ENCODE results near the gene PIEZO1. TPM values are rescaled to one million over a fixed set of nuclear protein-coding genes. Genes with fewer than 3 reads are reported as not detected.

The PIEZO1 gene
- total and polyA plus RNA-seq, 2 experiments from 2014 or later = 30.4 to 70.1 TPM

DNA sequence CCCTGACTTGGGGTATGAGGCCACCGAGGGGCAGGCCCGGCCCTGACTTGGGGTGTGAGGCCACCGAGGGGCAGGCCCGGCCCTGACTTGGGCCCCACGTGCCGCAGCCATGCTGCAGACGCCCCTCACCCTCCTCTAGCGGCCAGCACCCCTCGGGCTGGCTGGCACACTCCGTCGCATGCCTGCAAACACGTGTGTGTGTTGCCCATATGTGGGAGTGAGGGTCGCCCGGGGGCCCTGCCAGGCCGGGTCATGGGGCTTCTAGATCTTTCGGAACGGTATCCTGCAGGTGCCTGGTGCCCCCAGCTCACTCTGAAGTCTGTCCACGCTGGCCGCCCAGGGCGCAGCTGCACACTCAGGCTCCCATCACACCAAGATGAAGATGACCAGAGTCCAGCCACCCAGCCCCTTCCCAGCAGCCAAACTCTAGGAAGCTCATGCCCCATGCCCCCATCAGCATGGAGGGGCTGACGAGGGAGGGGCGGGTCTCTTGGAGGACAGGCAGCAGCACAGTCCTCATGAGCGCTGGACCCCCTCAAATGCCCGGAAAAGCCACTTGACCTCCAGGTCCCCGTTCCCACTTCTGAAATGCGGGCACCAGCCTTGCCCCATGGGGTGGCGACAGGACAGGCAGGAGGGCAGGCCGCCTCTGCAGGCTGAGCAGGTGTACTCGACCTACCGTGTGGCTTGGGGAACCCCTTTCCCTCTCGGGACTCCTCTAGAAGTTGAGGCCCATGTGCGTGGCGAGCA, 44.9 kb downstream of the PIEZO1 start:
- no peaks in the 10 kb centered on the region for H4K20me1 ChIP-seq (replicated peaks; ENCODE audit: insufficient read depth)
- no peak overlapping the region for H3K4me2 ChIP-seq
- no peak overlapping the region for H3K4me3 Mint-ChIP-seq
- no peaks in the 10 kb centered on the region for H3F3A ChIP-seq (replicated peaks; ENCODE audit: low read depth)
- H3K27me3 Mint-ChIP-seq (ENCODE audit: insufficient read depth, low read depth, poor library complexity) = peaks cover 7% of the 10 kb centered on the region
- H3K9me3 Mint-ChIP-seq = no peaks in the 10 kb centered on the region
- no peak overlapping the region for H2AFZ ChIP-seq
- H3K27me3 ChIP-seq (ENCODE audit: insufficient read depth) = no peaks in the 10 kb centered on the region
- H3K9me2 ChIP-seq (ENCODE audit: insufficient read depth) = no peaks in the 10 kb centered on the region
- no peak for TF ChIP-seq STAT1 (IDR thresholded peaks at IDR 0.05; ENCODE audit: unreplicated experiment)
- TF ChIP-seq ZNF114 (CRISPR knock-in tag; IDR thresholded peaks at IDR 0.05) = no peak
- no peak for TF ChIP-seq NANOG (IDR thresholded peaks at IDR 0.05; ENCODE audit: borderline replicate concordance)
- TF ChIP-seq, protein P1, sequence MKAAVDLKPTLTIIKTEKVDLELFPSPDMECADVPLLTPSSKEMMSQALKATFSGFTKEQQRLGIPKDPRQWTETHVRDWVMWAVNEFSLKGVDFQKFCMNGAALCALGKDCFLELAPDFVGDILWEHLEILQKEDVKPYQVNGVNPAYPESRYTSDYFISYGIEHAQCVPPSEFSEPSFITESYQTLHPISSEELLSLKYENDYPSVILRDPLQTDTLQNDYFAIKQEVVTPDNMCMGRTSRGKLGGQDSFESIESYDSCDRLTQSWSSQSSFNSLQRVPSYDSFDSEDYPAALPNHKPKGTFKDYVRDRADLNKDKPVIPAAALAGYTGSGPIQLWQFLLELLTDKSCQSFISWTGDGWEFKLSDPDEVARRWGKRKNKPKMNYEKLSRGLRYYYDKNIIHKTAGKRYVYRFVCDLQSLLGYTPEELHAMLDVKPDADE (IDR thresholded peaks at IDR 0.05) = no peak
- no peak for TF ChIP-seq EZH2 (IDR thresholded peaks at IDR 0.05; ENCODE audit: low read depth, unreplicated experiment)
- no peak for TF ChIP-seq ZNF331 (CRISPR knock-in tag; IDR thresholded peaks at IDR 0.05; ENCODE audit: low read depth)
- TF ChIP-seq JUNB (IDR thresholded peaks at IDR 0.05; ENCODE audit: unreplicated experiment) = no peak
- no peak for TF ChIP-seq CREB1 (CRISPR knock-in tag; IDR thresholded peaks at IDR 0.05; ENCODE audit: low read depth)
- TF ChIP-seq, protein P2, sequence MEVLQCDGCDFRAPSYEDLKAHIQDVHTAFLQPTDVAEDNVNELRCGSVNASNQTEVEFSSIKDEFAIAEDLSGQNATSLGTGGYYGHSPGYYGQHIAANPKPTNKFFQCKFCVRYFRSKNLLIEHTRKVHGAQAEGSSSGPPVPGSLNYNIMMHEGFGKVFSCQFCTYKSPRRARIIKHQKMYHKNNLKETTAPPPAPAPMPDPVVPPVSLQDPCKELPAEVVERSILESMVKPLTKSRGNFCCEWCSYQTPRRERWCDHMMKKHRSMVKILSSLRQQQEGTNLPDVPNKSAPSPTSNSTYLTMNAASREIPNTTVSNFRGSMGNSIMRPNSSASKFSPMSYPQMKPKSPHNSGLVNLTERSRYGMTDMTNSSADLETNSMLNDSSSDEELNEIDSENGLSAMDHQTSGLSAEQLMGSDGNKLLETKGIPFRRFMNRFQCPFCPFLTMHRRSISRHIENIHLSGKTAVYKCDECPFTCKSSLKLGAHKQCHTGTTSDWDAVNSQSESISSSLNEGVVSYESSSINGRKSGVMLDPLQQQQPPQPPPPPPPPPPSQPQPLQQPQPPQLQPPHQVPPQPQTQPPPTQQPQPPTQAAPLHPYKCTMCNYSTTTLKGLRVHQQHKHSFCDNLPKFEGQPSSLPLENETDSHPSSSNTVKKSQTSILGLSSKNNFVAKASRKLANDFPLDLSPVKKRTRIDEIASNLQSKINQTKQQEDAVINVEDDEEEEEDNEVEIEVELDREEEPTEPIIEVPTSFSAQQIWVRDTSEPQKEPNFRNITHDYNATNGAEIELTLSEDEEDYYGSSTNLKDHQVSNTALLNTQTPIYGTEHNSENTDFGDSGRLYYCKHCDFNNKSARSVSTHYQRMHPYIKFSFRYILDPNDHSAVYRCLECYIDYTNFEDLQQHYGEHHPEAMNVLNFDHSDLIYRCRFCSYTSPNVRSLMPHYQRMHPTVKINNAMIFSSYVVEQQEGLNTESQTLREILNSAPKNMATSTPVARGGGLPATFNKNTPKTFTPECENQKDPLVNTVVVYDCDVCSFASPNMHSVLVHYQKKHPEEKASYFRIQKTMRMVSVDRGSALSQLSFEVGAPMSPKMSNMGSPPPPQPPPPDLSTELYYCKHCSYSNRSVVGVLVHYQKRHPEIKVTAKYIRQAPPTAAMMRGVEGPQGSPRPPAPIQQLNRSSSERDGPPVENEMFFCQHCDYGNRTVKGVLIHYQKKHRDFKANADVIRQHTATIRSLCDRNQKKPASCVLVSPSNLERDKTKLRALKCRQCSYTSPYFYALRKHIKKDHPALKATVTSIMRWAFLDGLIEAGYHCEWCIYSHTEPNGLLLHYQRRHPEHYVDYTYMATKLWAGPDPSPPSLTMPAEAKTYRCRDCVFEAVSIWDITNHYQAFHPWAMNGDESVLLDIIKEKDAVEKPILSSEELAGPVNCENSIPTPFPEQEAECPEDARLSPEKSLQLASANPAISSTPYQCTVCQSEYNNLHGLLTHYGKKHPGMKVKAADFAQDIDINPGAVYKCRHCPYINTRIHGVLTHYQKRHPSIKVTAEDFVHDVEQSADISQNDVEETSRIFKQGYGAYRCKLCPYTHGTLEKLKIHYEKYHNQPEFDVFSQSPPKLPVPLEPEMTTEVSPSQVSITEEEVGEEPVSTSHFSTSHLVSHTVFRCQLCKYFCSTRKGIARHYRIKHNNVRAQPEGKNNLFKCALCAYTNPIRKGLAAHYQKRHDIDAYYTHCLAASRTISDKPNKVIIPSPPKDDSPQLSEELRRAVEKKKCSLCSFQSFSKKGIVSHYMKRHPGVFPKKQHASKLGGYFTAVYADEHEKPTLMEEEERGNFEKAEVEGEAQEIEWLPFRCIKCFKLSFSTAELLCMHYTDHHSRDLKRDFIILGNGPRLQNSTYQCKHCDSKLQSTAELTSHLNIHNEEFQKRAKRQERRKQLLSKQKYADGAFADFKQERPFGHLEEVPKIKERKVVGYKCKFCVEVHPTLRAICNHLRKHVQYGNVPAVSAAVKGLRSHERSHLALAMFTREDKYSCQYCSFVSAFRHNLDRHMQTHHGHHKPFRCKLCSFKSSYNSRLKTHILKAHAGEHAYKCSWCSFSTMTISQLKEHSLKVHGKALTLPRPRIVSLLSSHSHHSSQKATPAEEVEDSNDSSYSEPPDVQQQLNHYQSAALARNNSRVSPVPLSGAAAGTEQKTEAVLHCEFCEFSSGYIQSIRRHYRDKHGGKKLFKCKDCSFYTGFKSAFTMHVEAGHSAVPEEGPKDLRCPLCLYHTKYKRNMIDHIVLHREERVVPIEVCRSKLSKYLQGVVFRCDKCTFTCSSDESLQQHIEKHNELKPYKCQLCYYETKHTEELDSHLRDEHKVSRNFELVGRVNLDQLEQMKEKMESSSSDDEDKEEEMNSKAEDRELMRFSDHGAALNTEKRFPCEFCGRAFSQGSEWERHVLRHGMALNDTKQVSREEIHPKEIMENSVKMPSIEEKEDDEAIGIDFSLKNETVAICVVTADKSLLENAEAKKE (CRISPR knock-in tag; IDR thresholded peaks at IDR 0.05) = no peak
- TF ChIP-seq, protein P3, sequence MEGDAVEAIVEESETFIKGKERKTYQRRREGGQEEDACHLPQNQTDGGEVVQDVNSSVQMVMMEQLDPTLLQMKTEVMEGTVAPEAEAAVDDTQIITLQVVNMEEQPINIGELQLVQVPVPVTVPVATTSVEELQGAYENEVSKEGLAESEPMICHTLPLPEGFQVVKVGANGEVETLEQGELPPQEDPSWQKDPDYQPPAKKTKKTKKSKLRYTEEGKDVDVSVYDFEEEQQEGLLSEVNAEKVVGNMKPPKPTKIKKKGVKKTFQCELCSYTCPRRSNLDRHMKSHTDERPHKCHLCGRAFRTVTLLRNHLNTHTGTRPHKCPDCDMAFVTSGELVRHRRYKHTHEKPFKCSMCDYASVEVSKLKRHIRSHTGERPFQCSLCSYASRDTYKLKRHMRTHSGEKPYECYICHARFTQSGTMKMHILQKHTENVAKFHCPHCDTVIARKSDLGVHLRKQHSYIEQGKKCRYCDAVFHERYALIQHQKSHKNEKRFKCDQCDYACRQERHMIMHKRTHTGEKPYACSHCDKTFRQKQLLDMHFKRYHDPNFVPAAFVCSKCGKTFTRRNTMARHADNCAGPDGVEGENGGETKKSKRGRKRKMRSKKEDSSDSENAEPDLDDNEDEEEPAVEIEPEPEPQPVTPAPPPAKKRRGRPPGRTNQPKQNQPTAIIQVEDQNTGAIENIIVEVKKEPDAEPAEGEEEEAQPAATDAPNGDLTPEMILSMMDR (conservative IDR thresholded peaks at IDR 0.05; ENCODE audit: low read depth in 2 of 2) = no peak
- TF ChIP-seq POLR2AphosphoS5 (IDR thresholded peaks at IDR 0.05; ENCODE audit: low read depth) = no peak
- no peak for TF ChIP-seq EZH2phosphoT487 (IDR thresholded peaks at IDR 0.05; ENCODE audit: unreplicated experiment)
- TF ChIP-seq, protein P4, sequence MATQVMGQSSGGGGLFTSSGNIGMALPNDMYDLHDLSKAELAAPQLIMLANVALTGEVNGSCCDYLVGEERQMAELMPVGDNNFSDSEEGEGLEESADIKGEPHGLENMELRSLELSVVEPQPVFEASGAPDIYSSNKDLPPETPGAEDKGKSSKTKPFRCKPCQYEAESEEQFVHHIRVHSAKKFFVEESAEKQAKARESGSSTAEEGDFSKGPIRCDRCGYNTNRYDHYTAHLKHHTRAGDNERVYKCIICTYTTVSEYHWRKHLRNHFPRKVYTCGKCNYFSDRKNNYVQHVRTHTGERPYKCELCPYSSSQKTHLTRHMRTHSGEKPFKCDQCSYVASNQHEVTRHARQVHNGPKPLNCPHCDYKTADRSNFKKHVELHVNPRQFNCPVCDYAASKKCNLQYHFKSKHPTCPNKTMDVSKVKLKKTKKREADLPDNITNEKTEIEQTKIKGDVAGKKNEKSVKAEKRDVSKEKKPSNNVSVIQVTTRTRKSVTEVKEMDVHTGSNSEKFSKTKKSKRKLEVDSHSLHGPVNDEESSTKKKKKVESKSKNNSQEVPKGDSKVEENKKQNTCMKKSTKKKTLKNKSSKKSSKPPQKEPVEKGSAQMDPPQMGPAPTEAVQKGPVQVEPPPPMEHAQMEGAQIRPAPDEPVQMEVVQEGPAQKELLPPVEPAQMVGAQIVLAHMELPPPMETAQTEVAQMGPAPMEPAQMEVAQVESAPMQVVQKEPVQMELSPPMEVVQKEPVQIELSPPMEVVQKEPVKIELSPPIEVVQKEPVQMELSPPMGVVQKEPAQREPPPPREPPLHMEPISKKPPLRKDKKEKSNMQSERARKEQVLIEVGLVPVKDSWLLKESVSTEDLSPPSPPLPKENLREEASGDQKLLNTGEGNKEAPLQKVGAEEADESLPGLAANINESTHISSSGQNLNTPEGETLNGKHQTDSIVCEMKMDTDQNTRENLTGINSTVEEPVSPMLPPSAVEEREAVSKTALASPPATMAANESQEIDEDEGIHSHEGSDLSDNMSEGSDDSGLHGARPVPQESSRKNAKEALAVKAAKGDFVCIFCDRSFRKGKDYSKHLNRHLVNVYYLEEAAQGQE (IDR thresholded peaks at IDR 0.05; ENCODE audit: unreplicated experiment) = no peak
- DNase-seq (ENCODE audit: low spot score) = no peak
- H3K4me1 ChIP-seq (ENCODE audit: insufficient read depth) = no peaks in the 10 kb centered on the region
- no peaks in the 10 kb centered on the region for H3K79me2 ChIP-seq (replicated peaks; ENCODE audit: insufficient read depth)
- no peak for ATAC-seq
- no peak overlapping the region for H3K4me3 ChIP-seq
- no peaks in the 10 kb centered on the region; the same call in 1 of the 2 replicates for H3K36me3 ChIP-seq (ENCODE audit: insufficient read depth)
- no peaks in the 10 kb centered on the region for H3K36me3 Mint-ChIP-seq (ENCODE audit: low read depth)
- no peak overlapping the region for H3K27ac ChIP-seq (ENCODE audit: low read depth)
- no peak overlapping the region for H3K27ac Mint-ChIP-seq
- peaks cover 4% of the 10 kb centered on the region; the same call in 1 of the 3 replicates for H3K4me1 Mint-ChIP-seq

All from GM23338 (cell line).